Thyroid gland (tissue), 4 donors: ENCODE measurements around the gene CTSD. TPM values are rescaled to one million over a fixed set of nuclear protein-coding genes. Genes with fewer than 3 reads are reported as not detected.

Experiments used
- DNase-seq, 2 donors: peaks; one replicate each; pipeline ENCODE4 v3.0.0-alpha.2; 2019
- H3K27ac ChIP-seq, 3 donors: fragments of 200-600 bp; sonication (generic); 1 replicate in 2 of 3; 2 replicates in 1 of 3; pipeline ENCODE4 v1.5.1; 2016 to 2019; ENCODE audit warnings: mild to moderate bottlenecking in 1 of 3, moderate library complexity in 1 of 3
- H3K27me3 ChIP-seq: fragments of 200-600 bp; sonication (generic); one replicate; pipeline ENCODE4 v1.5.1; 2019
- H3K36me3 ChIP-seq, 2 donors: fragments of 200-600 bp; sonication (generic); one replicate each; pipeline ENCODE4 v1.5.1; 2016 to 2019
- H3K4me1 ChIP-seq, 2 donors: fragments of 200-600 bp; sonication (generic); one replicate each; pipeline ENCODE4 v1.5.1; 2017 to 2019
- H3K4me3 ChIP-seq, 3 donors: fragments of 200-600 bp; sonication (generic); replicated peaks in 1 of 3; 1 replicate in 2 of 3; 2 replicates in 1 of 3; pipeline ENCODE4 v1.5.1; 2016; ENCODE audit warnings: mild to moderate bottlenecking in 1 of 3
- H3K9me3 ChIP-seq: fragments of 200-600 bp; sonication (generic); one replicate; pipeline ENCODE4 v1.5.1; 2017
- CTCF ChIP-seq, 6 experiments: fragments of 200-600 bp in 3 of 6; fragments of 450-650 bp in 3 of 6; sonication (generic) in 3 of 6; IDR thresholded peaks; one replicate each; pipeline ENCODE4 v1.5.1; 2016 to 2019; ENCODE audit warnings: antibody characterized with exemption in 6 of 6, mild to moderate bottlenecking in 2 of 6, inconsistent platforms in 1 of 6, moderate library complexity in 1 of 6
- POLR2A ChIP-seq, 2 donors: fragments of 450-650 bp; IDR thresholded peaks; one replicate each; pipeline ENCODE4 v1.6.1; 2017; ENCODE audit warnings: antibody characterized with exemption in 2 of 2, mild to moderate bottlenecking in 2 of 2, moderate library complexity in 1 of 2
- WGBS, 2 donors: methylation state at CpG; one replicate each; pipeline ENCODE4 v1.1.5; 2017; 5-methylcytosine and 5-hydroxymethylcytosine counted together
- intact Hi-C: fragments of 100-400 bp; cut with DNase I; formaldehyde crosslinking; loops from one replicate; pipeline ENCODE4 v1.15.1; 2023
- total RNA-seq, 4 donors: library from RNA; depleted of rRNA; stranded (reverse); fragments of >200 nt; gene quantifications; one replicate each; pipeline ENCODE4 v1.2.3, GENCODE V29; 2016

Gene CTSD
- total RNA-seq, 4 donors from 2014 or later, result 363 to 577 (median 457) TPM

- no peak for DNase-seq
- WGBS, 2 donors, result 78 to 91% methylated on average over 3 to 9 of the region's 9 CpGs
- H3K36me3 ChIP-seq, result peaks cover 33 to 60% of the 10 kb centered on the region in 2 donors
- no peaks in the 10 kb centered on the region for H3K27me3 ChIP-seq
- H3K9me3 ChIP-seq, result no peaks in the 10 kb centered on the region
- intact Hi-C loops, result no loop called here
- TF ChIP-seq CTCF (IDR thresholded peaks at IDR 0.05) (no peak), POLR2A (IDR thresholded peaks at IDR 0.05) (no peak)
- H3K4me1 ChIP-seq, result peaks cover 0 to 18% of the 10 kb centered on the region in 2 donors
- H3K27ac ChIP-seq, result no peak overlapping the region
- H3K4me3 ChIP-seq, result no peak overlapping the region
Observed at GRCh38 chr11:1755344-1755691, 8.4 kb downstream of the CTSD start.

GRCh38 chr11:1754376-1755150, 9.2 kb downstream of the CTSD start:
- TF ChIP-seq CTCF (IDR thresholded peaks at IDR 0.05) (no peak), POLR2A (IDR thresholded peaks at IDR 0.05) (no peak)
- H3K36me3 ChIP-seq, result peaks cover 33 to 55% of the 10 kb centered on the region in 2 donors
- WGBS, 2 donors, result 93 to 96% methylated on average over 7 to 8 of the region's 8 CpGs
- no peak for DNase-seq
- H3K27me3 ChIP-seq, result no peaks in the 10 kb centered on the region
- H3K4me1 ChIP-seq, result peaks cover 0 to 17% of the 10 kb centered on the region in 2 donors
- intact Hi-C loops, result no loop called here
- H3K27ac ChIP-seq, result no peak overlapping the region
- no peak overlapping the region for H3K4me3 ChIP-seq
- H3K9me3 ChIP-seq, result no peaks in the 10 kb centered on the region

GRCh38 chr11:1753929-1754305, 9.8 kb downstream of the CTSD start:
- Histone ChIP-seq H3K4me3 (no peak overlapping the region), H3K27me3 (no peaks in the 10 kb centered on the region), H3K27ac (no peak overlapping the region), H3K36me3 (peaks cover 33 to 50% of the 10 kb centered on the region in 2 donors), H3K9me3 (no peaks in the 10 kb centered on the region), H3K4me1 (peaks cover 0 to 22% of the 10 kb centered on the region in 2 donors)
- DNase-seq, result no peak
- intact Hi-C loops, result no loop called here
- no peak for TF ChIP-seq CTCF (IDR thresholded peaks at IDR 0.05)
- TF ChIP-seq POLR2A (IDR thresholded peaks at IDR 0.05), result no peak
- 80 to 100% methylated on average over 1 to 4 of the region's 14 CpGs for WGBS, 2 donors

GRCh38 chr11:1753229-1753928, 10.3 kb downstream of the CTSD start:
- 96 to 98% methylated on average over 22 to 31 of the region's 38 CpGs for WGBS, 2 donors
- H3K27me3 ChIP-seq, result no peaks in the 10 kb centered on the region
- intact Hi-C loops, result no loop called here
- H3K4me1 ChIP-seq, result peaks cover 0 to 22% of the 10 kb centered on the region in 2 donors
- TF ChIP-seq POLR2A (IDR thresholded peaks at IDR 0.05) (no peak), CTCF (IDR thresholded peaks at IDR 0.05) (no peak)
- H3K4me3 ChIP-seq, result no peak overlapping the region
- H3K9me3 ChIP-seq, result no peaks in the 10 kb centered on the region
- no peak for DNase-seq
- H3K36me3 ChIP-seq, result peaks cover 33 to 44% of the 10 kb centered on the region in 2 donors
- H3K27ac ChIP-seq, result no peak overlapping the region

GRCh38 chr11:1752907-1753228, 10.9 kb downstream of the CTSD start:
- TF ChIP-seq CTCF (IDR thresholded peaks at IDR 0.05) (no peak), POLR2A (IDR thresholded peaks at IDR 0.05) (no peak)
- no peak for DNase-seq
- Histone ChIP-seq H3K27me3 (no peaks in the 10 kb centered on the region), H3K36me3 (peaks cover 33 to 44% of the 10 kb centered on the region in 2 donors), H3K9me3 (no peaks in the 10 kb centered on the region), H3K4me1 (peaks cover 0 to 22% of the 10 kb centered on the region in 2 donors), H3K4me3 (no peak overlapping the region), H3K27ac (no peak overlapping the region)
- intact Hi-C loops, result no loop called here
- WGBS, 2 donors, result 98 to 100% methylated on average over 1 to 10 of the region's 10 CpGs
